HG02763 (cell line): ENCODE results near the gene DLD.

Source experiments
- ATAC-seq: cut with Tn5 transposase; IDR thresholded peaks from one replicate; pipeline ENCODE4 v1.9.1; 2021; ENCODE audit warnings: mild to moderate bottlenecking, moderate library complexity; ENCODE audit not compliant: unreplicated experiment

The DLD gene

GRCh38 chr7:107968449-107968848, 77.5 kb downstream of the DLD start:
- ATAC-seq, result no peak

- ATAC-seq, result no peak
Measured at GRCh38 chr7:107969856-107970255, 78.9 kb downstream of the DLD start.
